ENCODE results near the gene IRAK1. TPM values are rescaled to one million over a fixed set of nuclear protein-coding genes. Genes with fewer than 3 reads are reported as not detected.

IRAK1 gene
- total and polyA plus RNA-seq, 9 of the 15 experiments (the other 6 are each of a cell fraction or from before 2014, with no cell fraction given): 11.6 to 261 (median 91.6) TPM

DNA sequence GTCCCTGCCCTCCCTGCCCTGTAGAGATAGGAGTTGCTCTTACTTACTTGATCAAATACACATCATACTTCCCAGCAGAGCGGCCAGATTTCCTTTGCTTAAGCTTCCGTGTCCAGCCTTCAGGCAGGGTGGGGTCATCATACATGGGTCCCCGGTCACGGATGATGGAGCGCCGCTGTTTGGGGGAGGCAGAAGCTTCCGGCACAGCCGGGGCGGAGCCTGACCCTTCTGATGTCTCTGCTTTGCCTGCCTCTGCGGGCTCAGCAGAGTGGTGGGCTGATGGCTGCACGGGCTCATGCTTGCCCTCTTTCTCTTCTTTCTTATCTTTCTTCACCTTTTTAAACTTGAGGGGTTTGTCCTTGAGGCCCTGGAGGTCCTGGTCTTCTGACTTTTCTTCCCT lies 12.5 kb upstream of the IRAK1 start:
- CTCF ChIA-PET (ENCODE audit: low intra/inter-chr PET ratio): no interaction called here
- no peak overlapping the region for H3K9ac ChIP-seq (ENCODE audit: insufficient read depth in 1 of 2, low read depth in 2 of 2, low read length in 2 of 2)

More for the DNA sequence above, 12.5 kb upstream of the IRAK1 start:
- DNase-seq (ENCODE audit: extremely low read depth in 1 of 4, low spot score in 3 of 4) (no peak), FAIRE-seq (no peak), ATAC-seq (no peak)
- H4K20me1 ChIP-seq (replicated peaks; ENCODE audit: control insufficient read depth, insufficient read depth, low read length): no peaks in the 10 kb centered on the region
- 99% methylated on average over 8 of the region's 11 CpGs for WGBS (ENCODE audit: insufficient coverage, low coverage, missing lambda C conversion rate)
- no peak overlapping the region for H3K4me3 ChIP-seq
- no peaks in the 10 kb centered on the region for H3K9me3 ChIP-seq (replicated peaks; ENCODE audit: control insufficient read depth, insufficient read depth, low read depth, low read length)
- in situ Hi-C loops (cut with MboI): no loop called here
- H3K36me3 ChIP-seq (ENCODE audit: control insufficient read depth, insufficient read depth, low read length): peaks cover 86% of the 10 kb centered on the region; the same call in 2 of the 3 replicates
- no peak for TF ChIP-seq MBD2 (IDR thresholded peaks at IDR 0.05; ENCODE audit: borderline replicate concordance, low read depth)
- TF ChIP-seq NRF1 (conservative IDR thresholded peaks at IDR 0.05 in 1 of 2, IDR thresholded peaks at IDR 0.05 in 1 of 2): no peak
- TF ChIP-seq, protein P1, sequence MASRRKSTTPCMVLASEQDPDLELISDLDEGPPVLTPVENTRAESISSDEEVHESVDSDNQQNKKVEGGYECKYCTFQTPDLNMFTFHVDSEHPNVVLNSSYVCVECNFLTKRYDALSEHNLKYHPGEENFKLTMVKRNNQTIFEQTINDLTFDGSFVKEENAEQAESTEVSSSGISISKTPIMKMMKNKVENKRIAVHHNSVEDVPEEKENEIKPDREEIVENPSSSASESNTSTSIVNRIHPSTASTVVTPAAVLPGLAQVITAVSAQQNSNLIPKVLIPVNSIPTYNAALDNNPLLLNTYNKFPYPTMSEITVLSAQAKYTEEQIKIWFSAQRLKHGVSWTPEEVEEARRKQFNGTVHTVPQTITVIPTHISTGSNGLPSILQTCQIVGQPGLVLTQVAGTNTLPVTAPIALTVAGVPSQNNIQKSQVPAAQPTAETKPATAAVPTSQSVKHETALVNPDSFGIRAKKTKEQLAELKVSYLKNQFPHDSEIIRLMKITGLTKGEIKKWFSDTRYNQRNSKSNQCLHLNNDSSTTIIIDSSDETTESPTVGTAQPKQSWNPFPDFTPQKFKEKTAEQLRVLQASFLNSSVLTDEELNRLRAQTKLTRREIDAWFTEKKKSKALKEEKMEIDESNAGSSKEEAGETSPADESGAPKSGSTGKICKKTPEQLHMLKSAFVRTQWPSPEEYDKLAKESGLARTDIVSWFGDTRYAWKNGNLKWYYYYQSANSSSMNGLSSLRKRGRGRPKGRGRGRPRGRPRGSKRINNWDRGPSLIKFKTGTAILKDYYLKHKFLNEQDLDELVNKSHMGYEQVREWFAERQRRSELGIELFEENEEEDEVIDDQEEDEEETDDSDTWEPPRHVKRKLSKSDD (conservative IDR thresholded peaks at IDR 0.05; ENCODE audit: low read length): no peak
- no peak for TF ChIP-seq SNRNP70 (optimal IDR thresholded peaks at IDR 0.05; ENCODE audit: low read depth, low read length)
- TF ChIP-seq LEF1 (IDR thresholded peaks at IDR 0.05): no peak
- TF ChIP-seq YY1 (IDR thresholded peaks at IDR 0.05; ENCODE audit: borderline replicate concordance in 1 of 3, control insufficient read depth in 1 of 3, extremely low read depth in 1 of 3, insufficient read depth in 3 of 3, insufficient read length in 1 of 3, insufficient replicate concordance in 2 of 3, low read depth in 1 of 3, low read length in 2 of 3): no peak
- TF ChIP-seq CBFA2T3 (IDR thresholded peaks at IDR 0.05): no peak
- TF ChIP-seq MXI1 (IDR thresholded peaks at IDR 0.05; ENCODE audit: low read depth, low read length): no peak
- H3K4me2 ChIP-seq (ENCODE audit: insufficient read depth, low read length): no peak overlapping the region
- H3K79me2 ChIP-seq (ENCODE audit: control insufficient read depth, insufficient read depth, low read length): peaks cover 26% of the 10 kb centered on the region; the same call in 2 of the 3 replicates
- POLR2A ChIA-PET: no interaction called here
- BruUV-seq (replicated peaks): no TSS peak
- no peaks in the 10 kb centered on the region for H3K27me3 ChIP-seq (ENCODE audit: control insufficient read depth in 2 of 2, insufficient read depth in 2 of 2, low read length in 2 of 2)
- intact Hi-C loops (cut with micrococcal nuclease): no loop called here
- no peaks in the 10 kb centered on the region for H3K9me1 ChIP-seq (ENCODE audit: control insufficient read depth, insufficient read depth, low read length)
- no peak overlapping the region for H2AFZ ChIP-seq (ENCODE audit: low read depth, low read length)
- no peak overlapping the region for H3K27ac ChIP-seq (ENCODE audit: extremely low read depth, low read depth, low read length)
- no peaks in the 10 kb centered on the region; a peak in 1 of 5 replicates for H3K4me1 ChIP-seq (replicated peaks in 1 of 2; ENCODE audit: control insufficient read depth in 2 of 2, insufficient read depth in 2 of 2, low read length in 2 of 2)
